ES-I3 (cell line): Measurements from ENCODE around the gene HEXIM1.

Experiments used
- H3K36me3 ChIP-seq: 2 replicates; pipeline ENCODE4 v1.6.1; 2013; ENCODE audit warnings: mild to moderate bottlenecking, low read length, control low read depth, moderate library complexity; ENCODE audit not compliant: insufficient read depth
- H3K4me1 ChIP-seq: 2 replicates; pipeline ENCODE4 v1.6.1; 2013; ENCODE audit warnings: mild to moderate bottlenecking, control low read depth, low read length; ENCODE audit not compliant: insufficient read depth
- H3K9ac ChIP-seq: 2 replicates; pipeline ENCODE4 v1.6.1; 2013; ENCODE audit warnings: low read depth, mild to moderate bottlenecking, low read length, moderate library complexity
- H3K9me3 ChIP-seq: 2 replicates; pipeline ENCODE4 v1.6.1; 2013; ENCODE audit warnings: mild to moderate bottlenecking, low read length, moderate library complexity; ENCODE audit not compliant: control insufficient read depth, insufficient read depth

The HEXIM1 gene

DNA sequence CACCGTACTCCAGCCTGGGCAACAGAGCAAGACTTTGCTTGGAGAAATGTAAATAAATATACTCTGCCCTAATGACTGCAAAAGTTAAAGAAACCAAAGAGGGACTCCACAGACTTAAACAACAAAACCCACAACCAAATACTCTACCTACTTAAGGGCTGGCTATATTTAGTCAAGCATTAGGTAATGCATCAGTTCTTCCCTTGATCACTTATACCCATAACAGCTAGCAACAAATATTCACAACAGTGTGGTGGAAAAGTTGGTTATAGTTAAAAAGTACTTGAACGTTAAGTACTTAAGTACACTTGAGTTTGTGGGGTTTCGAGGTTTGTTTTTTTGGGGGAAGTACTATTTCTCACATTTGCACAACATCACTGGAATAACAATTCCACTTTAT lies 8.0 kb downstream of the HEXIM1 start:
- H3K4me1 ChIP-seq, result peaks cover 6% of the 10 kb centered on the region; the same call in 1 of the 2 replicates
- H3K36me3 ChIP-seq, result no peaks in the 10 kb centered on the region
- H3K9me3 ChIP-seq, result no peaks in the 10 kb centered on the region
- H3K9ac ChIP-seq, result no peak overlapping the region

DNA sequence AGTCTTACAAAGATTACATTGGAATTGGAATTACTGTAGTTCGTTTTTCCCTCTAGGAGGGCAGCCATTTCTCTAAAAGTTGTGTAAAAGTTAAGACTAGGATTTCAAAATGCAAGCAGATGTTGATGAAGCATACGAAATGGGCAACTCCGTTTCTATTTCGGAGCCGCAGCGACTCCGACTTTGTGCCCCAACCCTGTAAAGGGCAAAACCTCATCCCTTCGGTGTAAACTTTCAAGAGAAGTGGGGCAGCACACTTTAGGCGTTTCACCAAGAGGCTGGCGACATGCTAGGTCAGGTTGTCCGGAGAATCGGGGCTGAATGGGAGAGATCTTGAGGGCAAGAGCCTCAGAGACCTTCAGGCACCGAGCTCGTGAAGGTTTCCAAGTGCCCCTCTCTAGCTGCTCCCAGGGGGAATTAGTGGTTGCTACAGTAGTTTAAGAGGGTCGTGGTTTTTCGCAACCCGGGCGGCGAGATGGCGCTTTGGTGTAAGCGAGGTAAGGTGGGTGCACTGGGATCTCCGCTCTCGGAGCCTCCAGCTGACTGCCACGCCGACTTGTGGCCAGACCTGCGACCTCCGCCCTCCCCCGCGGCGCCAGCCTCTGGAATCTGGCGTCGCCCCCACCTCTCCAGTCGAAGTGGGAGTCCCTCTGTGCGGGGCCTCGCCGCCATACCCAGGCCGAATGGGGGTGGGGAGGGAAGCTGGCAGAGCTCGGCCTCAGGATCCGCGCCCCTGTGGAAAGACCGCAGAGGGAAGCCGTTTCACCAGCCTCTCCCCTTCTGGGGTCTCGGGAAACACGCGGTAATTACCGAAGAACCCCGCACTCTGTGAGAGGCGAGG lies 12.4 kb downstream of the HEXIM1 start:
- H3K9ac ChIP-seq, result peak overlapping the region; percentile 96
- H3K36me3 ChIP-seq, result no peaks in the 10 kb centered on the region
- H3K9me3 ChIP-seq, result no peaks in the 10 kb centered on the region
- peaks cover 8% of the 10 kb centered on the region; the same call in 1 of the 2 replicates for H3K4me1 ChIP-seq

DNA sequence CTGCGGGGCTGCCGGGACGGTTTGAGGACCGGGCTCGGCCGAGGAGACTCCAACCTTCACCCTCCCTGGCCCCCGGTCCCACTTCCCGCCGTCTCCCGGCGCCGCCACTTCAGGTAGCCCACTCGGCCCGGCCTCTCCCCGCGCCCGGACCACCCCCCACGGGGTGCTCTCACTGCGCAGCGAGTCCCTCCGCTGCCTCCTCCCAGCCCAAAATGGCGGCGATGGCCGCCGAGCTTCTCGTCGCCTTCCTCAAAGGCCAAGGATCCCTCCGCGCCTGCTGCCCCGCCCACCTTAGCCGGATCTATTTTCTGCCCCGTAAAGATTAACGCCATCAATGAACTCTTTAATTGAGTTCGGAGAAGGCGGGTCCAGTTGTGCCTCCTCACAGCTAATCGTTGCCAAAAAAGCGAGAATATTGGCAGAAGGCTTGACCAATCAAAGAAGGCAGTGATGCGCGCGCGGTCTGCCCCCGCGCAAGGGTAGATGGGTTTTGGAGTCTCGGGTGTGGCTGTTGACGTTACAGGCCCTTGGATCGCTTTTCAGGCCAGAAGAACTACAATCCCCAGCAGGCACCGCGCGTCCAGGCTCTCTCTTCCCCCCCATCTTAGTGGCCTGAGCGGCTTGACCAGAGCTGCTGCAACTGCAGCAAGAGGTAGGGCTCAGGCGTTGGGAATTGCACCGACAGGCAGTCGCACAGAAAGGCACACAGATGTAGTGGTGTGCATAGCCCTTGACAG lies 13.2 kb downstream of the HEXIM1 start, which contains the start of gene HEXIM2:
HEXIM2 (plus strand) TSS at position 588 of the 737 bp plus-strand sequence. CDS start 919 bp downstream, outside the sequence.
- H3K9ac ChIP-seq, result peak within 1 kb of the TSS; percentile 96
- peaks cover 8% of the 10 kb centered on the region; the same call in 1 of the 2 replicates for H3K4me1 ChIP-seq
- H3K36me3 ChIP-seq, result no peaks in the 10 kb centered on the region
- no peaks in the 10 kb centered on the region for H3K9me3 ChIP-seq

DNA sequence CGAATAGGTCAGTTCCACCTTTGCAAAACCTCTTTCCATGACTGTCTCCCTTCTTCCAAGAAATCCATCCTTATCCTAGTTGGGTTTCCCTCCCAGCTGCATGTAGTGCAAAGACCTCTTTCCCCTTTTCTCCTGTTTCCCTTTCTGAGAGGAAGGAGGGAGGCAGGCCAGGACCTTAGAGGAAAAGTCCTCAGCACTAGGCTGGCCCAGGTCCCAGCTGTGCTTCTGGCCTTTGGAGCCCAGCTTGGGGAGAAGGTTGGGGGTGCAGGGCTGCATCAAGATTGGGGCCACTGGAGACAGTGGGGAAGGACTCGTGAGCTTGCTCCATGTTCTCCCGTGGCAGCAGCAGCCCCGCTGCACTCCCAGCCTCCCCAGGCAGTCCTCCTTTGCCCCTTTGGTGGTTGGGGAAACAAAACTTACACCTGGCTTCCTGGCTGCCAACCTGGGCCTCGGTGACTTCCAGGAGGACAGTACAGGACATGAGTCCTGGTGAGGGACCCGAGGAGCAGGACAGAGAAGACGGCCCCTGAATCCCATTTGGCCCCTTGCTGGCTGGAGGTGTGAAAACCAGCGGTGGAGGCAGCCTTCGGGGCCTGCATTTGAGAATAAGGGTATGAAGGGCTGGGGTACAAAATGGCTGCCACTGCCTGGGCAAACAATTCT lies 13.9 kb downstream of the HEXIM1 start:
- Histone ChIP-seq H3K4me1 (peaks cover 8% of the 10 kb centered on the region; the same call in 1 of the 2 replicates), H3K9me3 (no peaks in the 10 kb centered on the region), H3K9ac (peak overlapping the region; percentile 43), H3K36me3 (no peaks in the 10 kb centered on the region)

DNA sequence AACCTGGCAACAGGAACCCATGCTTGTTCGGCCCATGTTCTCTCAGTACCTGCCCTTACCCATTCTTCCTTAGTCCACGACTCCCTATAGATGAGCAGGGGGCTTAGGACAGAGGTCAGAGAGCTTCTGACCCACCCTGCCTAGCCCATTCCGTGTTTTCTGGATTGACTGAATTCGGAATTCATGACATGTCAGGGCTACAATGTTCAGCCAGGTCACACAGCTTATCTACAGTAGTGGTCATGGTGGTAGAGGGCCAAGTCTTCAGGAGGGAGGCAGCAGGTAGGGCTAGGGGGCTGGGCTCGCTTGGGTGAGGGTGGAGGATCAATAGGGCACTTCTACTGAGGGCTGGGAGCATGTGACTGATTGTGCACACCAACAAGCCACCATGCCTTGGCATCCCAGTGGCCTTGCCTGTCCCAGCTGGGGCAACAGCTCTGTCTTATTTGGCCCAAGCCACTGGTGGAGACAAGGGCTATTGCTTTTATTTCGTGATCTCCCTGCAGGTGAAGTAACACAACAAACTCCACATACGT lies 16.5 kb downstream of the HEXIM1 start:
- Histone ChIP-seq H3K36me3 (no peaks in the 10 kb centered on the region), H3K9ac (no peak overlapping the region), H3K9me3 (no peaks in the 10 kb centered on the region)

DNA sequence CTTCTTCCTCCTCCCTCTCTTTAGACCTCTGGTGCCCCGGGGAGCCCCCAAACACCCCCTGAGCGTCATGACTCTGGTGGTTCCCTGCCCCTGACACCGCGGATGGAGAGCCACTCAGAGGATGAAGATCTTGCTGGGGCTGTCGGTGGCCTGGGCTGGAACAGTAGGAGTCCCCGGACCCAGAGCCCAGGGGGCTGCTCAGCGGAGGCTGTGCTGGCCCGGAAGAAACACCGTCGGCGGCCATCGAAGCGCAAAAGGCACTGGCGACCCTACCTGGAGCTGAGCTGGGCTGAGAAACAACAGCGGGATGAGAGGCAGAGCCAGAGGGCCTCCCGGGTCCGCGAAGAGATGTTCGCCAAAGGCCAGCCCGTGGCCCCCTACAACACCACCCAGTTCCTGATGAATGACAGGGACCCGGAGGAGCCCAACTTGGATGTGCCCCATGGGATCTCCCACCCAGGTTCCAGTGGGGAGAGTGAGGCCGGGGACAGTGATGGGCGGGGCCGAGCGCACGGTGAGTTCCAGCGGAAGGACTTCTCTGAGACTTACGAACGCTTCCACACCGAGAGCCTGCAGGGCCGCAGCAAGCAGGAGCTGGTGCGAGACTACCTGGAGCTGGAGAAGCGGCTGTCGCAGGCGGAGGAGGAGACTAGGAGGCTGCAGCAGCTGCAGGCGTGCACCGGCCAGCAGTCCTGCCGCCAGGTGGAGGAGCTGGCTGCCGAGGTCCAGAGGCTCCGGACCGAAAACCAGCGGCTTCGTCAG lies 20.9 kb downstream of the HEXIM1 start:
- Histone ChIP-seq H3K4me1 (peaks cover 28% of the 10 kb centered on the region), H3K36me3 (no peaks in the 10 kb centered on the region), H3K9me3 (no peaks in the 10 kb centered on the region), H3K9ac (no peak overlapping the region)

More for the DNA sequence above, 16.5 kb downstream of the HEXIM1 start:
- H3K4me1 ChIP-seq, result peaks cover 8% of the 10 kb centered on the region; the same call in 1 of the 2 replicates

DNA sequence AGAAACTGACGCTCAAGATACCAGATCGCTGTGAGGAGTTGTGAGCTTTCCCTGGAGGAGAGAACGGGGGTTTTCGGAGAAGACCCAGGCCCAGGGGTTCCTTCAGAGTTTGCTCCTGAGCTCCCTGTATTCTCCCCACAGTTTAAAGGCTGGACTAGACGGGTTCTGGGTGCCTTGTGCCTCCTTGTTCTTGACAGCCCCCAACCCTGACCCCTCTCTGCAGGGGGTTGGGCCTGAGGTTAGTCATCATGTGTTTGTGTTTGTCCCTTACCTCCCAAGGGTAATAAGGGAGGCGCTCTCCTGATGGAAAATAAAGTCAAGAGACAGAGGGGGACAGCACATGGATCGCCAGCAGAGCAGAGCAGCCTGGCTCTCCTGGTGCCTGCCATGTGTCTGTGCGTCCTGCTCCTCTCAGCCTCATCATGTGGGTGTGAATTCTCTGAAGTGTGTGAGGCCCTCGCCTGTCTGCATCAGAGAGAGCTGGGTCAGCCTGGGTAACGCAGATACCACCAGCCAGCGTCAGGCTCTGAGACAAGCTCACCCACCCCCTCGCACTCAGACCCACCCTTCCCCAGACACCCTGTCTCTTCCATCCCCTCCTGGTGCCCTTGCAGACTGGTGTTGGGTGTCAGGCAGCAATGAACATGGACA lies 22.1 kb downstream of the HEXIM1 start:
- Histone ChIP-seq H3K36me3 (no peaks in the 10 kb centered on the region), H3K9ac (no peak overlapping the region), H3K9me3 (no peaks in the 10 kb centered on the region), H3K4me1 (peaks cover 28% of the 10 kb centered on the region)

DNA sequence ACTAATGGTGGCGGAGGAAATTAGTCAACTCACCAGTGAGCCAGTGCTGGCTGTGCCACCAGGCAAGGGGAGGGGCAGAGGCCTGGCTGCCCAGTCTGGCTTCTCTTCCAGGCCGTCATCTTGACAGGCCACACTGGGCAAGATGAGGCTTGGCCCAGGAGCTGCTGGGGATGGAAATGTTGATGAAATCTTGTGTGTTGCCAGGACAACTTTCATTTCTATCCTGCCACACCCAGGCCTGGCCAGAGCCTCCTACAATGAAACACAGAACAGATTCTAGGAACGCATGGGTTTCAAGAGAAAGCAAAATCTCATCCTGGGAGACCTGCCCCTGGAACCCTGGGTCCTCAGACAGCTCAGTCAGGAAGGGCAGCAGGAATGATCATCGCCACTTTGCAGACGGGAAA lies 22.7 kb downstream of the HEXIM1 start:
- no peaks in the 10 kb centered on the region for H3K9me3 ChIP-seq
- H3K36me3 ChIP-seq, result no peaks in the 10 kb centered on the region
- H3K4me1 ChIP-seq, result peaks cover 28% of the 10 kb centered on the region
- H3K9ac ChIP-seq, result peak overlapping the region; percentile 31; the same call in 1 of the 2 replicates

DNA sequence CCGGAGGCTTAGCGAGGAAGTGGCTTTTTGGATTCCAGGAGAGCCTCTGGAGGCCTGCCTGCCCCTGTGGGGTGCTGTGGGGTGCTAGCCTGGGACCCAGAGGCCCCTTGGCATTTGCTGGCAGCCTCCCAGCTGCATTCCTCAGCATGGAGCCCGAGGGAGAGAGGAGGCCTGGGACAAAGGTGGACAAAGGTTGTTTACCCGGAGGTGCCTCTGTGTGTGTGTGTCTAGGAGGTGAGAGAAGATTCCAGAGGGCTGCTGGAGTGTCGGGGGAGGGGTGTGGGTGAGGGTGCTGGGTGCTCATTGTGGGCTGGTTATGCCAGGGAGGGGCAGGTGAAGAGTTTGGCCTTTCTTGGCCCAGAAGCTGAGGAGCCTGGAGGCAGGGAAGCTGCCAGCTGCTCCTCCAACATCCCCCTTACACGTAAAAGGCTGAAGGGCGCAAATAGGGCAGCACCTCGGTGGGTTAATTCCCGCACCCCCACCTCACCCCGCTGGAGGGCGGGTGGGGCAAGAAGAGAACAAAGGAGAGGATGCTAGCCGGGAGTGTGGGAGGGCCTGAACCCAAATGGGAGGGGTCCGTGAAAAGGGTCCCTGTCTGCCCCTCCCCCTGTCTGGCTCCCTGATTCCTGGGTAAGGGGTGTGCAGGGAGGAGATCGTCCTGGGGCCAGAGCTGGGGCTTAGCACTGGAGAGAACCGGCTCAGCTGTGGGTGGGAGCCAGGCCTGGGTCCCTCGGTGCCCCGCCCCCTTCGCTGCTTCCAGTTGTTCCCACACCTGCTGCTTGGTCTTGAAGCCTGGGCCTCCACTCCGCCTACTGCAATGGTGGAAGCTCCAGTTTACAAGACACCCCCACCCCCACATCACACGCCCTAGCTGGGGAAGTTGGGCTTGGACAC lies 23.3 kb downstream of the HEXIM1 start:
- peak overlapping the region; percentile 31 for H3K9ac ChIP-seq
- peaks cover 31% of the 10 kb centered on the region for H3K4me1 ChIP-seq
- no peaks in the 10 kb centered on the region for H3K9me3 ChIP-seq
- no peaks in the 10 kb centered on the region for H3K36me3 ChIP-seq

DNA sequence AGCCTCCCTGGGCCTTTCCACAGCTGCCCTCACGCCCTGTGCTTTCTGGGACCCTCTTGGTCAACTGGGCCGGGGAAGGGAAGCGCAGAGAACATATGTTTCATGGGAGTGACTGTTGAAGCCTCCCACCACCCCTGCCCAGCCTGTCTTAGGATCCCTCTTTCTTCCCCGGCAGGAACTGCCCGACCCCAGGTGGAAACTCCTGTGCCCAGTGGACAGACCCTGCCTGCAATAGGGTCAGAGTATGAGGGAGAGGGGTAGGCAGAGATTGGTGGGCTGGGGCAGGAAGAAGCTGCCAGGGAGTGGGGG lies 23.9 kb downstream of the HEXIM1 start:
- peak overlapping the region; percentile 31 for H3K9ac ChIP-seq
- H3K4me1 ChIP-seq, result peaks cover 31% of the 10 kb centered on the region
- no peaks in the 10 kb centered on the region for H3K36me3 ChIP-seq
- no peaks in the 10 kb centered on the region for H3K9me3 ChIP-seq

DNA sequence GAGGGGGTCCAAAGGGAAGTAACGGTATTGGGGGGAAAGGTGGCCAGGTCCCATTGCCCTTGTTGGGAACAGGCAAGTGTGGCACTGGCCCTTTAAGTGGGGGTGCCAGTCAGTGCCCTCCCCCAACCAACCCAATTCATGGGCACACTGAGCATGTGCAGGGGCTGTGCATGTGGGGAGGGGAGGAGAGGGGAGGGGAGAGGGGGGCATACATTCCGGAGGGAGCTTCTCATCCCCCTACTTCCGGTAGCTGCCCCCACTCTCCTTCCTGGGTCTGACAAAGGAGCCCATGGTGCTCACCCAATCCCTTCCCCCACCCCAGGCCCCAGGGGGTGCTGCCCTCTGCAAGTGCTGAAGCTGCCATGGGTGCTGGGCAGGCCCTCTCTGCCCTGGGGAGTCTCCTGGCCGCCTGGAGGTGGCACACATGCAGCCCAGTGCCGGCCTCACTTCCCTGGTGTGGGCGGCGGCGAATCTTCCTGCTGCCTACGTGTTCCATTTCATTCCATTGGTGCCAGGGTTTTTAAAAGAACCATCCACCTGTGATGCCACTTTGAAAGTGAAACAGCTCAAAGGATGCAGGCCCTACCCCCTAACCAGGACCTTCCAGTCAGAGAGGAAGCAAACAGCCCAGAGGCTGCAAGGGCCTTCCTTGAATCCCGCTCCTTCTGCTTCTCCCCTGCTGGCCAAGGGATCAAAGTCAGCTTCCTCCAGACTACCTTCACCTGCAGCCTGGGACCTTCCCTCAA lies 24.4 kb downstream of the HEXIM1 start:
- Histone ChIP-seq H3K4me1 (peaks cover 31% of the 10 kb centered on the region), H3K9ac (peak overlapping the region; percentile 32)

DNA sequence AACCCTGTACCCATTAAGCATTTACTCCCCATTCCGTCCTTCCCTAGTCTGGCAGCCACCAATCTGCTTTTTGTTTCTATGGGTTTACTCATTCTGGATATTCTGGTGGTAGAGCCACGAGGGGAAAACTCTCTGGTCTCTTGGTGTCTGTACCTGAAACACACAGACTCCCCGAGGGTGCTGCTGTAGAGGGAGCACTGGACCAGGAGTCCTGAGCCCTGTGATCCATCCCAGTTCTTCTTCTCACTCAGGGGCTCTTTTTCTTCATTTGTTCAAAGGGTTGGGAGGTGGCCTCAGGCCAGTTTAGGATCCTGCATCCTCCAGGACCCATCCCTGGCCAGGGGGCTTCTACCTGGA lies 27.5 kb downstream of the HEXIM1 start:
- Histone ChIP-seq H3K4me1 (peaks cover 26% of the 10 kb centered on the region), H3K9me3 (no peaks in the 10 kb centered on the region), H3K36me3 (no peaks in the 10 kb centered on the region), H3K9ac (no peak overlapping the region)

More for the DNA sequence above, 24.4 kb downstream of the HEXIM1 start:
- Histone ChIP-seq H3K36me3 (no peaks in the 10 kb centered on the region), H3K9me3 (no peaks in the 10 kb centered on the region)
